ENCODE measurements around the gene MISP. TPM values are rescaled to one million over a fixed set of nuclear protein-coding genes. Genes with fewer than 3 reads are reported as not detected.

MISP gene
- total and polyA plus RNA-seq, 9 of the 15 experiments (the other 6 are each of a cell fraction or from before 2014, with no cell fraction given) = 0.04 to 0.29 (median 0.05) TPM; not detected in 5

DNA sequence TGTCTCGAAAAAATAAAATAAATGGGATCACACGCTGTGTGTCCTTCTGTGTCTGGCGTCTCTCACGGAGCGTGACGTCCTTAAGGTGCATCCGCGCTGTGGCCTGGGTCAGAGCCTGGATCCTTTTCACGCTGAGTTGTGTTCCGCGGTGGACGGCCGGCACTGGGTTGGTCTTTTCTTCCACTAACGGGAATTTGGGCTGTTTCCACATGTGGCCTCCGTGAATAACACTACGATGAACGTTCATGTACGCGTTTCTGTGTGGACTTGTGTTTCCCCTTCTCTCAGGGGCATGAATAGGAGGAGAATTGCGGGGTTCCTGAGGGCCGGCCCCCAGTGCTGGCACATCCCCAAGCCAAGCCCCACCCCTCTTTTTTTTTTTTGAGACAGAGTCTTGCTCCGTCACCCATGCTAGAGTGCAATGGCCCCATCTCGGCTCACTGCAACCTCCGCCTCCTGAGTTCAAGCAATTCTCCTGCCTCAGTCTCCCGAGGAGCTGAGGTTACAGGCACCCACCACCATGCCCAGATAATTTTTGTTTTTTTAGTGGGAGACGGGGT, 40.2 kb downstream of the MISP start (continued):
- TF ChIP-seq NFRKB (IDR thresholded peaks at IDR 0.05; ENCODE audit: low read depth) (peak; percentile 78; the same call in 1 of the 2 replicates), ATF1 (CRISPR knock-in tag; IDR thresholded peaks at IDR 0.05) (no peak), ATF1 (tag; IDR thresholded peaks at IDR 0.05) (peak; percentile 47), POLR2A (conservative IDR thresholded peaks at IDR 0.05) (peak; percentile 64), TEAD2 (tag; IDR thresholded peaks at IDR 0.05) (peak; percentile 10; the same call in 1 of the 2 replicates), BRD9 (IDR thresholded peaks at IDR 0.05; ENCODE audit: low read depth, partially characterized antibody) (peak; percentile 77), NR4A1 (CRISPR knock-in tag; IDR thresholded peaks at IDR 0.05) (no peak), NR4A1 (tag; IDR thresholded peaks at IDR 0.05) (peak; percentile 74; the same call in 1 of the 2 replicates), L3MBTL2 (IDR thresholded peaks at IDR 0.05) (peak; percentile 39; the same call in 1 of the 2 replicates), NFIC (IDR thresholded peaks at IDR 0.05) (peak; percentile 67), RBBP5 (IDR thresholded peaks at IDR 0.05; ENCODE audit: borderline replicate concordance, insufficient read depth, low read length, poor library complexity, severe bottlenecking) (peak; percentile 49)
- TF ChIP-seq, protein P1, sequence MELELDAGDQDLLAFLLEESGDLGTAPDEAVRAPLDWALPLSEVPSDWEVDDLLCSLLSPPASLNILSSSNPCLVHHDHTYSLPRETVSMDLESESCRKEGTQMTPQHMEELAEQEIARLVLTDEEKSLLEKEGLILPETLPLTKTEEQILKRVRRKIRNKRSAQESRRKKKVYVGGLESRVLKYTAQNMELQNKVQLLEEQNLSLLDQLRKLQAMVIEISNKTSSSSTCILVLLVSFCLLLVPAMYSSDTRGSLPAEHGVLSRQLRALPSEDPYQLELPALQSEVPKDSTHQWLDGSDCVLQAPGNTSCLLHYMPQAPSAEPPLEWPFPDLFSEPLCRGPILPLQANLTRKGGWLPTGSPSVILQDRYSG (tag; conservative IDR thresholded peaks at IDR 0.05; ENCODE audit: low read depth) = peak; percentile 62
- TF ChIP-seq, protein P2, sequence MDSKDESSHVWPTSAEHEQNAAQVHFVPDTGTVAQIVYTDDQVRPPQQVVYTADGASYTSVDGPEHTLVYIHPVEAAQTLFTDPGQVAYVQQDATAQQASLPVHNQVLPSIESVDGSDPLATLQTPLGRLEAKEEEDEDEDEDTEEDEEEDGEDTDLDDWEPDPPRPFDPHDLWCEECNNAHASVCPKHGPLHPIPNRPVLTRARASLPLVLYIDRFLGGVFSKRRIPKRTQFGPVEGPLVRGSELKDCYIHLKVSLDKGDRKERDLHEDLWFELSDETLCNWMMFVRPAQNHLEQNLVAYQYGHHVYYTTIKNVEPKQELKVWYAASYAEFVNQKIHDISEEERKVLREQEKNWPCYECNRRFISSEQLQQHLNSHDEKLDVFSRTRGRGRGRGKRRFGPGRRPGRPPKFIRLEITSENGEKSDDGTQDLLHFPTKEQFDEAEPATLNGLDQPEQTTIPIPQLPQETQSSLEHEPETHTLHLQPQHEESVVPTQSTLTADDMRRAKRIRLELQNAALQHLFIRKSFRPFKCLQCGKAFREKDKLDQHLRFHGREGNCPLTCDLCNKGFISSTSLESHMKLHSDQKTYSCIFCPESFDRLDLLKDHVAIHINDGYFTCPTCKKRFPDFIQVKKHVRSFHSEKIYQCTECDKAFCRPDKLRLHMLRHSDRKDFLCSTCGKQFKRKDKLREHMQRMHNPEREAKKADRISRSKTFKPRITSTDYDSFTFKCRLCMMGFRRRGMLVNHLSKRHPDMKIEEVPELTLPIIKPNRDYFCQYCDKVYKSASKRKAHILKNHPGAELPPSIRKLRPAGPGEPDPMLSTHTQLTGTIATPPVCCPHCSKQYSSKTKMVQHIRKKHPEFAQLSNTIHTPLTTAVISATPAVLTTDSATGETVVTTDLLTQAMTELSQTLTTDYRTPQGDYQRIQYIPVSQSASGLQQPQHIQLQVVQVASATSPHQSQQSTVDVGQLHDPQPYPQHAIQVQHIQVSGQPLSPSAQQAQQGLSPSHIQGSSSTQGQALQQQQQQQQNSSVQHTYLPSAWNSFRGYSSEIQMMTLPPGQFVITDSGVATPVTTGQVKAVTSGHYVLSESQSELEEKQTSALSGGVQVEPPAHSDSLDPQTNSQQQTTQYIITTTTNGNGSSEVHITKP (IDR thresholded peaks at IDR 0.05; ENCODE audit: partially characterized antibody) = peak; percentile 8
- TF ChIP-seq, protein P3, sequence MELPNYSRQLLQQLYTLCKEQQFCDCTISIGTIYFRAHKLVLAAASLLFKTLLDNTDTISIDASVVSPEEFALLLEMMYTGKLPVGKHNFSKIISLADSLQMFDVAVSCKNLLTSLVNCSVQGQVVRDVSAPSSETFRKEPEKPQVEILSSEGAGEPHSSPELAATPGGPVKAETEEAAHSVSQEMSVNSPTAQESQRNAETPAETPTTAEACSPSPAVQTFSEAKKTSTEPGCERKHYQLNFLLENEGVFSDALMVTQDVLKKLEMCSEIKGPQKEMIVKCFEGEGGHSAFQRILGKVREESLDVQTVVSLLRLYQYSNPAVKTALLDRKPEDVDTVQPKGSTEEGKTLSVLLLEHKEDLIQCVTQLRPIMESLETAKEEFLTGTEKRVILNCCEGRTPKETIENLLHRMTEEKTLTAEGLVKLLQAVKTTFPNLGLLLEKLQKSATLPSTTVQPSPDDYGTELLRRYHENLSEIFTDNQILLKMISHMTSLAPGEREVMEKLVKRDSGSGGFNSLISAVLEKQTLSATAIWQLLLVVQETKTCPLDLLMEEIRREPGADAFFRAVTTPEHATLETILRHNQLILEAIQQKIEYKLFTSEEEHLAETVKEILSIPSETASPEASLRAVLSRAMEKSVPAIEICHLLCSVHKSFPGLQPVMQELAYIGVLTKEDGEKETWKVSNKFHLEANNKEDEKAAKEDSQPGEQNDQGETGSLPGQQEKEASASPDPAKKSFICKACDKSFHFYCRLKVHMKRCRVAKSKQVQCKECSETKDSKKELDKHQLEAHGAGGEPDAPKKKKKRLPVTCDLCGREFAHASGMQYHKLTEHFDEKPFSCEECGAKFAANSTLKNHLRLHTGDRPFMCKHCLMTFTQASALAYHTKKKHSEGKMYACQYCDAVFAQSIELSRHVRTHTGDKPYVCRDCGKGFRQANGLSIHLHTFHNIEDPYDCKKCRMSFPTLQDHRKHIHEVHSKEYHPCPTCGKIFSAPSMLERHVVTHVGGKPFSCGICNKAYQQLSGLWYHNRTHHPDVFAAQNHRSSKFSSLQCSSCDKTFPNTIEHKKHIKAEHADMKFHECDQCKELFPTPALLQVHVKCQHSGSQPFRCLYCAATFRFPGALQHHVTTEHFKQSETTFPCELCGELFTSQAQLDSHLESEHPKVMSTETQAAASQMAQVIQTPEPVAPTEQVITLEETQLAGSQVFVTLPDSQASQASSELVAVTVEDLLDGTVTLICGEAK (IDR thresholded peaks at IDR 0.05) = 0 out of 2 replicates have a peak, but pooled peaks have one; percentile 49
- TF ChIP-seq, protein P3 (CRISPR knock-in tag; IDR thresholded peaks at IDR 0.05) = no peak
